Inflammatory macrophage treated with lipopolysaccharide for 1 hour (primary cell): ENCODE measurements around the gene TXNDC11.
"Not testable (repeated sequence)": the region's sequence is repeated elsewhere in the genome, so short reads cannot be mapped to it uniquely, and the experiment has no call there.

Experiments used
- DNase-seq, 2 donors: peaks; one replicate each; pipeline ENCODE4 v3.0.0-alpha.2; 2020 to 2022

Gene TXNDC11, protein sequence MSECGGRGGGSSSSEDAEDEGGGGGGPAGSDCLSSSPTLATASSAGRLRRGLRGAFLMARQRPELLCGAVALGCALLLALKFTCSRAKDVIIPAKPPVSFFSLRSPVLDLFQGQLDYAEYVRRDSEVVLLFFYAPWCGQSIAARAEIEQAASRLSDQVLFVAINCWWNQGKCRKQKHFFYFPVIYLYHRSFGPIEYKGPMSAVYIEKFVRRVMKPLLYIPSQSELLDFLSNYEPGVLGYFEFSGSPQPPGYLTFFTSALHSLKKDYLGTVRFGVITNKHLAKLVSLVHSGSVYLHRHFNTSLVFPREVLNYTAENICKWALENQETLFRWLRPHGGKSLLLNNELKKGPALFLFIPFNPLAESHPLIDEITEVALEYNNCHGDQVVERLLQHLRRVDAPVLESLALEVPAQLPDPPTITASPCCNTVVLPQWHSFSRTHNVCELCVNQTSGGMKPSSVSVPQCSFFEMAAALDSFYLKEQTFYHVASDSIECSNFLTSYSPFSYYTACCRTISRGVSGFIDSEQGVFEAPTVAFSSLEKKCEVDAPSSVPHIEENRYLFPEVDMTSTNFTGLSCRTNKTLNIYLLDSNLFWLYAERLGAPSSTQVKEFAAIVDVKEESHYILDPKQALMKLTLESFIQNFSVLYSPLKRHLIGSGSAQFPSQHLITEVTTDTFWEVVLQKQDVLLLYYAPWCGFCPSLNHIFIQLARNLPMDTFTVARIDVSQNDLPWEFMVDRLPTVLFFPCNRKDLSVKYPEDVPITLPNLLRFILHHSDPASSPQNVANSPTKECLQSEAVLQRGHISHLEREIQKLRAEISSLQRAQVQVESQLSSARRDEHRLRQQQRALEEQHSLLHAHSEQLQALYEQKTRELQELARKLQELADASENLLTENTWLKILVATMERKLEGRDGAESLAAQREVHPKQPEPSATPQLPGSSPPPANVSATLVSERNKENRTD

DNA sequence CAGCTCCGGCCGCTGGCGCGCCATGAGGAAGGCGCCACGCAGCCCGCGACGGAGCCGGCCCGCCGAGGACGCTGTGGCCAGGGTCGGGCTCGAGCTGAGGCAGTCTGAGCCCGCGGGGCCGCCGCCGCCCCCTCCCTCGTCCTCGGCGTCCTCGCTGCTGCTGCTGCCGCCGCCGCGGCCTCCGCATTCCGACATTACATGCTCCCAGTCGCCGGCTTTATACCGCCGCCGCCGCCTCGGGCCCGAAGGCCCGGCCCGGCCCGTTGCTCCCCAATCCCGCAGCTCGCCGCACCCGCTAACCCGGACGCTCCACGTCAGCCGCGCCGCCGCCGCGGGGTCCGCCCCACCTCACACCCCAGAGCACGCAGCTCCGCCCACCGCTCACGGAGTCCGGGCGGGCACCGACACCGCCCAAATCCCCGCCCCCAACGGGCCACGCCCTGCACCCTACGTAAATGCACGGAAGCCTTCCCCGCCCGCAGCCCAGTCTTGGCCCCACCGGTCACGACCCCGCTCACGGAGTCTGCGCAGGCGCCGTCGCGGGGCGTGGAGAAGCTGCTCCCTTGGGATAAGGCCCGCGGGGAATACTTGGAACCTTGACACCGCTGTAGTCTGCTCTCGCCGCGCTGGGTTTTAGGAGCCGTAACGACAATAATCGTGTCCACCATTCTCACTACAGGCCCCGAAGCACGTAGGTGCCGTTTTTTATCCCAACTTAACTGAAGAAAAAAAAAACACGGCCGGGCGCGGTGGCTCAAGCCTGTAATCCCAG lies at the start of gene TXNDC11:
TXNDC11 (minus strand) TSS at position 322 of the 772 bp plus-strand sequence; CDS start at position 195, 127 bp downstream.
- peak; percentile 98 to 100 for DNase-seq

DNA sequence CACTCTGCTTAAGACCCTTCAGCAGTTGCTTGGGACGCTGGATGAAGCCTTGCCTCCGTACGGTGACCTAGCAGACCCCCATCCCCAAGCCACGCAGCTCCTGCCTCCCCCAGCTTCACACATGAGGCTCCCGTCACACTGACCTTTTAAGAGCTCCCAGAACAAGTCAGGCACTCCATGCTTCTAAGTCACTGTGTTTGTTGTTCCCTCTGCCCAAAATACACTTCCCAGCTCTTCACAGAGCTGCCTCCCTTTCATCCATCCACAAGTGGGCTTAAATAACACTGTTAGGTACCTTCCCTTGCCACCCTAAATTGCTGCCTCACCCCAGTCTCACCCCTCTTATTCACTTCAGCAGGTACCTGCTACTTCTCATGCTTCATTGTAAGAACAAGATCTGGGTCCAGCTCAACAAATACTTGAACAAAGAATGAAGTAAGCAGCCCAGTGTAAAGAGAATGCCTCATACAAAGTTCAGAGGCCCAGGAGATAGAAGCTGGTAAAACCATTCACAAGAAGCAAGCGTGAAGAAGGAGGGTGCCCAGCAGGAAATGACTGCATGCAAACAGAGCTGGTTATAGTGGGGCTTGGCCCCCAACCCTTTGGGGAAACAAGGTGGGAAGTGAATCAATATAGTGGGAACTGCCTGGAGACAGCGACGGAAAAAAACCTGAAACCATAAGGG lies 48.6 kb upstream of the TXNDC11 start:
- no peak for DNase-seq

DNA sequence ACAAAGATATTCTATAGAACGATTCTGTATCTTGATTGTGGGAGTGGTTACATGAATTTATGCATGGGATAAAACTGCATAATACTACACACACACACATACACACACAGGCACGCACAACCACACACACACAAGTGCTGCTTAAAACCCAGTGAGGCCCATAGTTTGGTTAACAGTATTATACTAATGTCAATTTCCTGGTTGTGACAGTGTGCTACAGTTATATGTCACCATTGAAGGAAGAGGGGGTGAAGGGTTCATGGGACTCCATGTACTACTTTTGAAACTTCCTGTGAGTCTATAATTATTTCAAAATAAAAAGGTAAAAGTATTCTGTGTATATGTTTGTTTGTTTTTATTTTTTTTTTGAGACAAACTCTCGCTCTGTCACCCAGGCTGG lies 46.3 kb upstream of the TXNDC11 start:
- DNase-seq, result no peak

DNA sequence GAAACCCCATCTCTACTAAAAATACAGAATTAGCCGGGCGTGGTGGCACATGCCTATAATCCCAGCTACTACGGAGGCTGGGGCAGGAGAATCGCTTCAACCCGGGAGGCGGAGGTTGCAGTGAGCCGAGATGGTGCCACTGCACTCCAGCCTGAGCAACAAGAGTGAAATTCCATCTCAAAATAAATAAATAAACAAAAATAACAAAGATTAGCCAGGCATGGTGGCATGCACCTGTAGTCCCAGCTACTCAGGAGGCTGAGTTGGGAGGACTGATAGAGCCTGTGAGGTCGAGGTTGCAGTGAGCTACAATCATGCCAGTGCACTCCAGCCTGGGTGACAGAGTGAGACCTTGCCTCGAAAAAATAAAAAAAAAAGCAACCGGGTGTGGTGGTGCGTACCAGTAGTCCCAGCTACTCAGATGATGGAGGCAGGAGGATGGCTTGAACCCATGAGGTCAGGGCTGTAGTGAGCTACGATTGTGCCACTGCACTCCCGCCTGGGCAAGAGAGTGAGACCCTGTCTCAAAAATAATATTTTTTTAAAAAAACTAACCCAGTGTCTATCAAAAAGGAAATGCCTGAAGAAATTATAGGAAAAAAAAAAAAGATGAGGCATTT lies 42.4 kb upstream of the TXNDC11 start:
- DNase-seq, result not testable (repeated sequence)

DNA sequence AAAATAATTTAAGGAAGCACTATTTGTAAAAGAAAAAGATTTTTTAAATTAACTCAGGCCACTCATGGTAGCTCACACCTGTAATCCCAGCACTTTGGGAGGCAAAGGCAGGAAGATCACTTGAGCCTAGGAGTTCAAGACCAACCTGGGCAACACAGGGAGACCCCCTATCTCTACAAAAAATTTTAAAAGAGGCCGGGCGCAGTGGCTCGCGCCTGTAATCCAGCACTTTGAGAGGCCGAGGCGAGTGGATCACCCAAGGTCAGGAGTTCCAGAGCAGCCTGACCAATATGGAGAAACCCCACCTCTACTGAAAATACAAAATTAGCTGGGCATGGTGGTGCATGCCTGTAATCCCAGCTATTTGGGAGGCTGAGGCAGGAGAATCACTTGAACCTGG lies 41.7 kb upstream of the TXNDC11 start:
- not testable (repeated sequence) for DNase-seq

DNA sequence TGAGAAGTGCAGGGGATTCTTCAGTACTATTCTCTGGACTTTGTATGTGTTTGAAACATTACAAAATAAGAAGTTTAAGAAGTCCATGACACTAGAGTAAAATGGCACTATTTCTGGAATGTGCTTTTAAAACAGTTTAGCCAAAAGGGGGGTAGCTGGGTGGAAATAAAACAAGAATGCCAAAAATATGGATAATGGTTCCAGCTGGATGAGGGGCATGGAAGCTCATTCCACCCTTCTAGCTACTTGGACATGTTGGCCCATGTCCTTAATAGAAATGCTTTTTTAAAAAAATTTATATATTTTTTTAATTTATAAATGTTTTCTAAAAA lies 41.3 kb upstream of the TXNDC11 start:
- no peak for DNase-seq

DNA sequence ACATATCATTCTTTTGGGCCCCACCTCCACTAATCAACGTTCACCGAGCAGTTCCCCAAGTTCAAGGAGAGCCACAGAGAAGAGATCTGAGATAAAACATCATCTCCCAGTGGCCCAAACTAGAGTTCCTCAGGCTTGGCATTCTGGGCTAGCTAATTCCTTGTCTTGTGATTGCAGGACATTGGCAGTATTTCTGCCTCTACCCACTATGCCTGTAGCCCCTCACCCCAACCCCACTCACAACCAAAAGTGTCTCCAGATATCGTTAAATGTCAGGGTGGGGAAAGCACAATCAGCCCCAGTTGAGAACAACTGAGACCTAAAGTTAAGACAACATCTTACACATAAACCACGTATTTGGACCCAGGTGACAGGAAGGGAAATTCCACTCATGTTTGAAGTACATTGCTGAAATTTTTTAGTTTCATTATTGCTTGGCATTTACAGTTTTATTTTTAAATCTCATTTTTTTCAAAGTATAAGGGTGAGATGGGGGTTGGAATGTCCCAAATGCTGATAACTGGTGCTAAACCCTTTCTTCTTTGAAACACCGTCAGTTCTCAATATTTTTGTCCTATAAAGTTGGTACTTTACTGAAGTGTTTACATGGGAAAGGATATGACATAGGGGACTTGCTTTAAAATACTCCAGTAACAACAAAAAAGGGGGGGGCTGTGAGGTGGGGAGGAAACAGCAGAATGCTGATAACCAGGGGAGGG lies 40.8 kb upstream of the TXNDC11 start:
- peak; percentile 25 to 56 for DNase-seq

DNA sequence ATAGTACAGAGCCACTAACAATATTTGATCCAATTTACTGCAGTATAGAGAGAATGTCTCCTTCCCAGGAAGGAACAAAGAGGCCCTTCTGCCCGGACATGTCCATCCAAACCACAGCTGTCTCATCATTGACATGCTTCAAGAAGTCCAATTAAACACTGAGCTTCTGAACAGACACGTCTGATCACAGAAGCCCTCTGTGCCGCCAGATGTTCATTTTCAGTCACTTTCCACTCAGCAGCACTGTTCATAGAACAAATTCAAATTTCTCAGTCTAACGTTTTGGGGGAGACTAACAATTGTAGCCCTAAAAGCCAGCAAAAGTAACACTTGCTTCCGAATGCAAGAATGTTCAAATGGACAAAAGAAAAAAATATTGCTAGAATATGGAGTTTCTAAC lies 39.1 kb upstream of the TXNDC11 start:
- DNase-seq, result no peak

DNA sequence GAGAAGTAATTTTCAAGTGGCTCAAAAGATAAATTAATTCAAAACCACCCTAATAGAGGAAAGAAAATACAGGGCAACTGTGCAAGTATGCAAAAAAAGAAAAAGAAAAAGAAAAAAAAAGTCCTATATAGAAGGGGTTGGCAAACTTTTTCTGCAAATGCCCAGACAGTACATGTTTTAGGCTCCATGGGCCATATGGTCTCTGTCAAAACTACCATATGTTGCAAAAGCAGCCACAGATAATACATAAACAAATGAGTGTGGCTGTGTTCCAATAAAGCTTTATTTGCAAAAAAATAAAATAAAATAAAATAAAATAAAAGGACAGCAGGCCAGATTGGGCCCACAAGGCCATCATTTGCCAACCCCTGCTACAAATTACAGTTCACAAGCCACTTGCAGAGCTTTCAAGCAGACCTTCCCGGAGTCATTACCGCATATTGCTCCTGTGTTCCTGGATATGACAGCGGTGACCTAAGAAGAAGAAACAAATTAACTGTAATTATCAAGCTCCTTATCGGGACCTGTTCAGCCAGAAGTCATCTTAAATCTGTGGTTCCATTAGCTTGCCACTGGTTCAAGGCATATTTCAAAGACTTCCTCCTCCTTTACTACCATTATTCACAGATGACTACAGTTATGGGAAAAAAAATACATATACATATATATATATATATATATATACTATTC lies 38.5 kb upstream of the TXNDC11 start:
- DNase-seq, result no peak

DNA sequence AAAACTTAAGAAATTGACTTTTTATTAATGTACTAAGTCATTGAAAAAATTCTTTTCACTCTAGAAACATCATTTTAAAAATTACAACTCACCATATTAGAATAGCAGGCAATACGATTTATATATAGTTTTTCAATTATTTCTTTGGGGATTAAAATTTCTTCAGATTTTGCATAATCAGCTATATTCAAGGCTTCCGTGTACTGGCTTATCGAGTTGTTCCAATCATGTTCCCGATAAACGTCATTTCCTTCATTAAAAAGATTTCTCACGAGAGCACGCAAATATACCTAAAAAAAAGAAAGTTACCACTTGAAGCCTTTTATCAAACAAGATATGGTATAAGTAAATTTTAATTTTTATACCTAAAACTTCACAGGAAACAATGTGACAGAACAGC lies 36.4 kb upstream of the TXNDC11 start:
- DNase-seq, result no peak

DNA sequence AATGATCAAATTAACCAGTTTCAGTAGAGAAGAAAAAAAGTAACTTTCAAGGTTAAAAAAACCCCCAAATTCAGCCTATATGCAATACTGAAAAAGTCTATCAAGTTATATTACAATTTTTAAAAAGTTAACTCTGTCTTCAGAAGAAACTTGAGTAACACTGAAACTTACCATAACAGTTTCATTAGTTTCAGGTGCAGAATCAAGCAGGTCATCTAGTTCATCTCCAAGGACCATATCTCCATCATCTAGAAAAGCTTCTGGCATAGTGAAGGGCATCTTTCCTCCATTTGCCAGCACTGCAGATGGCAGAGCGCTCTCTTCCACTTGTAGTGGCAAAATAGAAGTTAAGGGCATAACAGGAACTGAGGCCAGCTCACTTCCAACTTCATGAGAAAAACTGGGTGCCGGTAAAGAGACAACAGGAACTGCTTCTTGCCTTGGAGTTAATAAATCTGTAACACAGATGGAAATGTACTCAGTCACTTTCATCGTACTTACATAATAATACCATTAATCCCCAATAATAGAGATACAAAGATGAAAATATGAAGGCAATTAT lies 31.5 kb upstream of the TXNDC11 start:
- no peak for DNase-seq

DNA sequence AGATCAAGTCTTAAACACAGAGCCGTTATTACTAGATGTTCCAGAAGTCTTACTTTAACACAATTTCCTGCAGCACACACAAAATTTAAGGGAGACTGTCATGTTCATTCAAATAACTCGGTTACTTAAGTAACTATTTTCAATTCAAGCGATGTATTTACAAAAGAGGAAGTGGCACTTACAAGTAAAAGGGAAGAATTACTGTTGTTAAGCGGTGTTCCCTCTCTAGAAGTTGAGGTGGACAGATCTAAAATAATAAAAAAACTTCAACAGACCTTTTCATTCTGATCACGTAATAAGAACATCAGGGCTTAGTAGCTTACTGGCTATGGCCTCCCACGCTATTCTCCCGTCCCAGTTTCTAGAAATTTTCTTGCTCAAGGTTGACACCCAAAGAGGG lies 26.2 kb upstream of the TXNDC11 start:
- DNase-seq, result peak; percentile 41 to 48

DNA sequence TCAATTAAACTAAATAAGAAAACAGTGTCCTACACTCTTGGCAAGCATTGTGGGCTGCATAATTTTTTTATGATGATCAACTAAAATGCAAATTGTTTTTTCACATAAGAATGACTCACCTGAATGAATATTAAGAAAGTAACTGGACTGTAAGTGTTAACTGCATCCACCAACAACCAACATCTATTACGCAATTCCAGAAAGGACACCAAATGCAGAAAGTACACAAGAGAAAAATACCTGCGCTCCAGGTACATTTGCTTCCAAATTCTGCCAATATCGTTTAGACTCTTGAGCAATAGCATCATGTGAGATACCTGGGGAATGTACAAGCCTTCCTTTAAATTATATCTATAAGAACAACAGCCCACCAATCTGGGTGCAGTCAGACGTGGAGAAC lies 19.8 kb upstream of the TXNDC11 start:
- no peak for DNase-seq

DNA sequence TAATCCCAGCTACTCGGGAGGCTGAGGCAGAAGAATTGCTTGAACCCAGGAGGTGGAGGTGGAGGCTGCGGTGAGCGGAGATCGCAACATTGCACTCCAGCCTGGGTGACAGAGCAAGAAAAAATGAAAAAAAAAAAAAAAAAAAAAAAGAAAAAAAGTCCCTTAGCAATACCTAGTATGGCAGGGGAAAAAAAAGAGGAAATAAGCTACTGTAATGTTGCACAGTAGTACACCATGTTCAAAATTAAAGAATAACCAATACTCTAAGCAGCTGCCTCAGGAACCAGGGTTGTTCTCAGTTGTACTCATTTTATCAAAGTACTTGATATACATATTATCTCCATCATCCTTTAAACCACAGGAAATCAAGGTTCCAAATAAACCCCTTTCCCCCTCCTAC lies 17.3 kb upstream of the TXNDC11 start:
- peak in 1 of 2 donors; percentile 44 for DNase-seq

DNA sequence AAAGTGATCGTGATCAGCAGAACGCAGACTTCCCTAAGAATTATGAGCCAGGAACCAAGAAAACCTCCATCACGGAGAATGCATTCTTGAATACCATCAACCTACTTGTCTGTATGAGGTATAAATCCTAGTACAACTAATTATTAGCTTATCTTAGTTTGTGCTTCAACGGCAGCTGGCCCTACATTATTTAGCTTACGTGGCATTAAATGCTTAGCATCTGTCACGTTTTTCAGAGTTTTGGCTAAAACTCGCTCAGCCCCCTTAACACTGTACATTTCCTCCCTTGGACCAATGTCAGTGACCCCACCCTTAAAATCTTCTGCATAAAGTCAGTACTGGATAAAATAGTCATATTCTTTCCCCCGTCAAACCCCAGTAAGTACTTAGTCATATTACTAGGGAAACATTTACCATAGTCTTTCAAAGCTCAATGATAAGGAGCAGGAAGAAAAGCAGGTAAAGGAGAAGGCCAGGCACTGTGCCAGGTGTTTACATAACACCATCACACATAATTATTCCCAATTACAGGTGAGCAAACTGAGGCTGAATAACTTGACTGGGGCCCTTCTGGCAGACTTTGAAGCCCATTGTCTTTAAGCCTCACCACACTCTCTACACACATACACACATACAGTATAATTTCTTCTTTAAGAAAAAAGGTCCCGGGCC lies 16.6 kb upstream of the TXNDC11 start:
- DNase-seq, result no peak

DNA sequence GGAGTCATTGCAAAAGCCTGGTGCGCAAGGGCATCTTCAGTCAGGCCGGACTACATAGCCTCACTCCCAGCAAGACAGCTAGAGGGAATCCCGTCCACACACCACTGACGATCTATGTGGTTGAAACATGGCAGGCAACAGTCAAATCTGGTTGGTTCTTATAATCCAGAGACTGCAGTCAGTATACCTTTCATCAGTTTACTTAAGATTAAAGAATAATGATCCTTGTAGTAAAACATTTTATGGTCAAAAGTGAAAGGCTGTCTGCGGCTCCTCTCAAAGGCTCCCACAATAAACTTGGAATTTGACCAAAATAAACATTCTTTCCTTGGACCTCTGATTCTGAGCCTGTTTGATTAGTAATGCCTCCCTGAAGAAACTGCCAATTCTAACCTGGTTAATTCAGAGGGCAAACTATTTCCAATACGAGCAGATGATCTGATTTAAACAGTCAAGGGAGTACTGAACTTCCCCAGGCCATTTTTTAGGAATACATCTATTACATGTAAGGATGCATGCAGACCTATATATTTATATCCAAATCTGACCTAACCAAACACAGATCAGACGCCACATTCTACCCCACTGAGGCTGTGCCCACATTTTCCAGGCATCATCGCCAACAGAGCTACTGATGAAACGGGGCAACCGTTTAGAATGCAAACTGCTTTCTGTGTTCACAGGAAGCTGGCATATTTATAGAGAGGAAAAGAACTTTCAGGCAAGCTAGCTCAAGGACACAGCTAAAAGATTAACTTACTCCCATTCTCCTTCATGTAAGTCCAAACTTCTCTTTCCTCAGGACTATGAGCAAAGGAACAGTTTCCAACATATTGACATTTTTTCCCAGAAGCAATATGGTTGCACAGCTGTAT lies 15.3 kb upstream of the TXNDC11 start:
- DNase-seq, result no peak

DNA sequence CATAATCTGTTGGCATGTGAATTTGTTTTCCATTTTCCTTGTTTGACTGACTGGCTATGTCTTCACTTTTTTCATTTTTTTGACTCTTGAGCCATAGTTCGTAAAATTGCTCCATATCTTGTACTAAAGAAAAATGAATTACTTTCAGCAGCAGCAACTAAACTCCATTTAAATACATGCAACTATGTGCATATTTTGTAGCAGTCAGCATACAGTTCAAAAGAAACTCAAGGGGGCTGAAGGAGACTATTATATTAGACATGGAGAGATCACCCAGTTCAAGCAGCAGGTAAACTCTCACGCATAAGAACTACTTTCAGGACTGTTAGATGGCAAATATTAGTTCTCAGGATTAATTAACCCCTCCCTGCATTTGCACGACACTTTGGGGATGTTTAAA lies 13.6 kb upstream of the TXNDC11 start:
- no peak for DNase-seq

DNA sequence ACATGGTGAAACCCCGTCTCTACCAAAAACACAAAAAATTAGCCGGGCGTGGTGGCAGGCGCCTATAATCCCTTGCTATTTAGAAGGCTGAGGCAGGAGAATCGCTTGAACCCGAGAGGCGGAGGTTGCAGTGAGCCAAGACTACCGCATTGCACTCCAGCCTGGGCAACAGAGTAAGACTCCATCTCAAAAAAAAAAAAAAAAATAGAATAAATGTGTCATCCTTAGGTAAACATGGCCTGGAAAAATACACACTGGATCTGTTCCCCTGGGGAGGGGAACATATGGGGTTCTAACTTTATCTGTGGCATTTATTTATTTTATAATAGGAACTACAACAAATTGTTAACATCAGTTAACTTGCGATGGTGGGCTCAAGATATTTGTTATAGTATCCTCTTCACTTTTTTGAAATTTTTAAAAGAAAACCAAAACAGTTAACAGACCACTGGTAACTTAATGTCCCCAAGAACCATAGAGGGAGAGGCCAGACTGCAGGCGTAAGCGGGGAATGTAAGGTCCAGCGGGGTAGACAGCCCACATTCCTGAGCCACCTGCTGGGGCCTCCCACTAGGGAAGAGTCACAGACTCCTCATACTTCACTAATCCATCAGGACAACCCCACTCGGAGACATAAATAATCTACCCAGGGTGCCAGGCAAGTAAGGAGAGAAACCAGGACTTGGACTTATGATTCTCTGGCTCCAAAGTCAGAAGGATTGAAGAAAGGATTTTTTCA lies 12.5 kb upstream of the TXNDC11 start:
- DNase-seq, result no peak
